SK-N-MC (cell line): ENCODE measurements around the gene INF2.

ENCODE experiments used
- EZH2 ChIP-seq: fragments of 200-600 bp; sonication (generic); IDR thresholded peaks from one replicate; pipeline ENCODE4 v1.6.1; 2017; ENCODE audit warnings: antibody characterized with exemption
- FOXP2 ChIP-seq: optimal IDR thresholded peaks from 2 replicates; pipeline ENCODE3; 2011; ENCODE audit warnings: mild to moderate bottlenecking, moderate library complexity; ENCODE audit not compliant: insufficient read depth; ENCODE audit errors: extremely low read length, control extremely low read depth
- POLR2AphosphoS5 ChIP-seq: IDR thresholded peaks from 2 replicates; pipeline ENCODE4 v1.6.1; 2012; ENCODE audit warnings: mild to moderate bottlenecking, low read depth, low read length, borderline replicate concordance

GRCh38 chr14:104714066-104714465, 24.6 kb downstream of the INF2 start:
- TF ChIP-seq FOXP2 (no peak), EZH2 (no peak), POLR2AphosphoS5 (no peak)
